ENCODE measurements around the gene LHFPL4.

The LHFPL4 gene

GRCh38 chr3:9595877-9596276 is 42.3 kb upstream of the LHFPL4 start:
- TF ChIP-seq FOXM1 (IDR thresholded peaks at IDR 0.05; ENCODE audit: borderline replicate concordance, low read depth) (no peak), EGR1 (IDR thresholded peaks at IDR 0.05) (no peak), YY1 (IDR thresholded peaks at IDR 0.05; ENCODE audit: low read depth) (no peak), TCF12 (IDR thresholded peaks at IDR 0.05; ENCODE audit: low read depth) (no peak), ZBTB7A (IDR thresholded peaks at IDR 0.05; ENCODE audit: low read depth) (no peak), MAX (IDR thresholded peaks at IDR 0.05) (no peak), TEAD4 (IDR thresholded peaks at IDR 0.05) (no peak), RAD21 (IDR thresholded peaks at IDR 0.05; ENCODE audit: low read depth) (no peak), REST (IDR thresholded peaks at IDR 0.05; ENCODE audit: low read depth) (no peak), NFIC (IDR thresholded peaks at IDR 0.05) (no peak), CEBPB (IDR thresholded peaks at IDR 0.05) (no peak), TAF1 (IDR thresholded peaks at IDR 0.05; ENCODE audit: low read depth) (no peak), USF1 (IDR thresholded peaks at IDR 0.05) (no peak), EP300 (IDR thresholded peaks at IDR 0.05; ENCODE audit: borderline replicate concordance) (no peak), CREB1 (IDR thresholded peaks at IDR 0.05; ENCODE audit: low read depth) (no peak)

DNA sequence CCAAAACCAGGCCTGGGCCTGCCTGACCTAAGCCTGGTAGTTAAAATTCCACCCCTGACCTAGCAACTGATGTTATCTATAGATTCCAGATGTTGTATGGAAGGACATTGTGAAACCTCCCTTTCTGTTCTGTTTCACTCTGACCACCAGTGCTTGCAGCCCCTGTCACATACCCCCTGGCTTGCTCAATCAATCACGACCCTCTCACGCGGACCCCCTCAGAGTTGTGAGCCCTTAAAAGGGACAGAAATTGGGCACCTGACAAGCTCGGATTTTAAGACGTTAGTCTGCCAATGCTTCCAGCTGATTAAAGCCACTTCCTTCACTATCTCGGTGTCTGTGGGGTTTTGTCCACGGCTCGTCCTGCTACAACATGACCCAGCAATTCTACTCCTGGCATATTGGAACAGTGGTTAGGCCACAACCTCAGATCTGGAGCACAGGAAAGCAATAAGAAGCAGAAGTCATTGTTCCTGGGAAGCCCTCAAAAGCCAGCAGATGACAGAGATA is 36.7 kb upstream of the LHFPL4 start:
- TF ChIP-seq CEBPB (IDR thresholded peaks at IDR 0.05) (no peak), MAX (IDR thresholded peaks at IDR 0.05) (no peak), ZBTB7A (IDR thresholded peaks at IDR 0.05; ENCODE audit: low read depth) (no peak), EGR1 (IDR thresholded peaks at IDR 0.05) (no peak), RAD21 (IDR thresholded peaks at IDR 0.05; ENCODE audit: low read depth) (no peak), REST (IDR thresholded peaks at IDR 0.05; ENCODE audit: low read depth) (no peak), YY1 (IDR thresholded peaks at IDR 0.05; ENCODE audit: low read depth) (no peak), EP300 (IDR thresholded peaks at IDR 0.05; ENCODE audit: borderline replicate concordance) (no peak), USF1 (IDR thresholded peaks at IDR 0.05) (no peak), TEAD4 (IDR thresholded peaks at IDR 0.05) (no peak), NFIC (IDR thresholded peaks at IDR 0.05) (no peak), CREB1 (IDR thresholded peaks at IDR 0.05; ENCODE audit: low read depth) (no peak), TCF12 (IDR thresholded peaks at IDR 0.05; ENCODE audit: low read depth) (no peak), TAF1 (IDR thresholded peaks at IDR 0.05; ENCODE audit: low read depth) (no peak)

DNA sequence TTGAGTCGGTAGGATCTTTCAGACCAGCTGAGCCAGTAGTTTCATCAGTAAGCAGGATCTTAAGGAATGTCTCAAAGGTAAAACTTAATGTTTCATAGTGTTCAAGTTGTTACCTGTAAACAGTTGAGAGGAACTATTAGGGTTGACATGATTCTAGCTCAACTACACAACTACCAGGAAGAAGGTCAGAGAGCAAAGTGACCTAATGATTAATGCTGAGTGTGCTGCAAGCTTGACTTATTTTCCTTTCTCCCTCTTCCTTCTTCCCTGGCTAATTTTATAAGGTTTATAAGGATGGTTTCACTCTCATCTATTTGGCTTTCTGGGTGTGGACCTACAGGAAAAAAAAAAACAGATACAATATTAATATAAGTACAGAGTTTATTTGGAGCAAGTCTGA is 30.2 kb upstream of the LHFPL4 start:
- TF ChIP-seq TCF12 (IDR thresholded peaks at IDR 0.05; ENCODE audit: low read depth) (no peak), CREB1 (IDR thresholded peaks at IDR 0.05; ENCODE audit: low read depth) (no peak), TAF1 (IDR thresholded peaks at IDR 0.05; ENCODE audit: low read depth) (no peak), CEBPB (IDR thresholded peaks at IDR 0.05) (no peak), YY1 (IDR thresholded peaks at IDR 0.05; ENCODE audit: low read depth) (no peak), NFIC (IDR thresholded peaks at IDR 0.05) (no peak), ZBTB7A (IDR thresholded peaks at IDR 0.05; ENCODE audit: low read depth) (no peak), USF1 (IDR thresholded peaks at IDR 0.05) (no peak), EGR1 (IDR thresholded peaks at IDR 0.05) (no peak), TEAD4 (IDR thresholded peaks at IDR 0.05) (no peak), REST (IDR thresholded peaks at IDR 0.05; ENCODE audit: low read depth) (no peak), RAD21 (IDR thresholded peaks at IDR 0.05; ENCODE audit: low read depth) (no peak), EP300 (IDR thresholded peaks at IDR 0.05; ENCODE audit: borderline replicate concordance) (no peak)

GRCh38 chr3:9583371-9583770 is 29.7 kb upstream of the LHFPL4 start:
- TF ChIP-seq EGR1 (IDR thresholded peaks at IDR 0.05) (no peak), RAD21 (IDR thresholded peaks at IDR 0.05; ENCODE audit: low read depth) (no peak), TCF12 (IDR thresholded peaks at IDR 0.05; ENCODE audit: low read depth) (no peak), REST (IDR thresholded peaks at IDR 0.05; ENCODE audit: low read depth) (no peak), USF1 (IDR thresholded peaks at IDR 0.05) (no peak), TEAD4 (IDR thresholded peaks at IDR 0.05) (no peak), ZBTB7A (IDR thresholded peaks at IDR 0.05; ENCODE audit: low read depth) (no peak), TAF1 (IDR thresholded peaks at IDR 0.05; ENCODE audit: low read depth) (no peak), EP300 (IDR thresholded peaks at IDR 0.05; ENCODE audit: borderline replicate concordance) (no peak), CEBPB (IDR thresholded peaks at IDR 0.05) (no peak), FOXM1 (IDR thresholded peaks at IDR 0.05; ENCODE audit: borderline replicate concordance, low read depth) (no peak), YY1 (IDR thresholded peaks at IDR 0.05; ENCODE audit: low read depth) (no peak), NFIC (IDR thresholded peaks at IDR 0.05) (no peak), CREB1 (IDR thresholded peaks at IDR 0.05; ENCODE audit: low read depth) (no peak)

Measured in Ishikawa (cell line).